ENCODE measurements around the gene RBFOX1.

RBFOX1 gene

GRCh38 chr16:7437843-7438242 is 105.2 kb downstream of the RBFOX1 start:
- no peaks in the 10 kb centered on the region for H3K36me3 ChIP-seq
- H3K9me3 ChIP-seq: no peaks in the 10 kb centered on the region
- H3K27me3 ChIP-seq: no peaks in the 10 kb centered on the region
- H3K4me3 ChIP-seq (ENCODE audit: low read depth in 1 of 2, low read length in 1 of 2): no peak overlapping the region
- H3K4me1 ChIP-seq (ENCODE audit: control insufficient read depth in 1 of 2, insufficient read depth in 1 of 2, low read depth in 1 of 2, low read length in 1 of 2): no peaks in the 10 kb centered on the region
- H3K27ac ChIP-seq: no peak overlapping the region
- TF ChIP-seq, protein P1, sequence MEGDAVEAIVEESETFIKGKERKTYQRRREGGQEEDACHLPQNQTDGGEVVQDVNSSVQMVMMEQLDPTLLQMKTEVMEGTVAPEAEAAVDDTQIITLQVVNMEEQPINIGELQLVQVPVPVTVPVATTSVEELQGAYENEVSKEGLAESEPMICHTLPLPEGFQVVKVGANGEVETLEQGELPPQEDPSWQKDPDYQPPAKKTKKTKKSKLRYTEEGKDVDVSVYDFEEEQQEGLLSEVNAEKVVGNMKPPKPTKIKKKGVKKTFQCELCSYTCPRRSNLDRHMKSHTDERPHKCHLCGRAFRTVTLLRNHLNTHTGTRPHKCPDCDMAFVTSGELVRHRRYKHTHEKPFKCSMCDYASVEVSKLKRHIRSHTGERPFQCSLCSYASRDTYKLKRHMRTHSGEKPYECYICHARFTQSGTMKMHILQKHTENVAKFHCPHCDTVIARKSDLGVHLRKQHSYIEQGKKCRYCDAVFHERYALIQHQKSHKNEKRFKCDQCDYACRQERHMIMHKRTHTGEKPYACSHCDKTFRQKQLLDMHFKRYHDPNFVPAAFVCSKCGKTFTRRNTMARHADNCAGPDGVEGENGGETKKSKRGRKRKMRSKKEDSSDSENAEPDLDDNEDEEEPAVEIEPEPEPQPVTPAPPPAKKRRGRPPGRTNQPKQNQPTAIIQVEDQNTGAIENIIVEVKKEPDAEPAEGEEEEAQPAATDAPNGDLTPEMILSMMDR (IDR thresholded peaks at IDR 0.05): no peak

DNA sequence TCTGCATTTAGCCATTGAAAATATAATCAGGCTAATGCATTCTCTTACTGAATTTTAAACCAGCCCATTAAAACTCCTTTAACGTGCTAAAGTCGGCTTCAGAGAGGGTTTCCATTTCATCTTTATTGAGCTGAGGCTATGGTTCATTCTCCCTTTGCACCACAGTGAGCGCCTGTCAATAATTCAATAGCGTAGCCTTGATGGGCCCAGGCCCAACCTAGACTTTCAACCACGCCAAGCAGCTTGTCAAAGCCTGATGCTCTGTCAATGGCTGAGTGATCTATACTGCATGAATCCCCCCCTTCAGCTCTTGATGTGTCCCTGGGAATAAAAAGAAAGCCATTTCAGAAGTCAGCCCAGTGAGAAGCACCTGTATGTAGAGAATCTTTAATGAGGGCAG is 106.0 kb downstream of the RBFOX1 start:
- H3K4me3 ChIP-seq (ENCODE audit: low read depth in 1 of 2, low read length in 1 of 2): no peak overlapping the region
- no peaks in the 10 kb centered on the region for H3K4me1 ChIP-seq (ENCODE audit: control insufficient read depth in 1 of 2, insufficient read depth in 1 of 2, low read depth in 1 of 2, low read length in 1 of 2)
- no peak overlapping the region for H3K27ac ChIP-seq
- TF ChIP-seq, protein P1 (IDR thresholded peaks at IDR 0.05): no peak
- no peaks in the 10 kb centered on the region for H3K27me3 ChIP-seq
- H3K9me3 ChIP-seq: no peaks in the 10 kb centered on the region
- H3K36me3 ChIP-seq: no peaks in the 10 kb centered on the region

- H3K27ac ChIP-seq: no peak overlapping the region
- H3K27me3 ChIP-seq: no peaks in the 10 kb centered on the region
- H3K4me3 ChIP-seq (ENCODE audit: low read depth in 1 of 2, low read length in 1 of 2): no peak overlapping the region
- H3K36me3 ChIP-seq: no peaks in the 10 kb centered on the region
- no peaks in the 10 kb centered on the region for H3K4me1 ChIP-seq (ENCODE audit: control insufficient read depth in 1 of 2, insufficient read depth in 1 of 2, low read depth in 1 of 2, low read length in 1 of 2)
- no peaks in the 10 kb centered on the region for H3K9me3 ChIP-seq
- TF ChIP-seq, protein P1 (IDR thresholded peaks at IDR 0.05): no peak
Measured at GRCh38 chr16:7439518-7439917, 106.9 kb downstream of the RBFOX1 start.

DNA sequence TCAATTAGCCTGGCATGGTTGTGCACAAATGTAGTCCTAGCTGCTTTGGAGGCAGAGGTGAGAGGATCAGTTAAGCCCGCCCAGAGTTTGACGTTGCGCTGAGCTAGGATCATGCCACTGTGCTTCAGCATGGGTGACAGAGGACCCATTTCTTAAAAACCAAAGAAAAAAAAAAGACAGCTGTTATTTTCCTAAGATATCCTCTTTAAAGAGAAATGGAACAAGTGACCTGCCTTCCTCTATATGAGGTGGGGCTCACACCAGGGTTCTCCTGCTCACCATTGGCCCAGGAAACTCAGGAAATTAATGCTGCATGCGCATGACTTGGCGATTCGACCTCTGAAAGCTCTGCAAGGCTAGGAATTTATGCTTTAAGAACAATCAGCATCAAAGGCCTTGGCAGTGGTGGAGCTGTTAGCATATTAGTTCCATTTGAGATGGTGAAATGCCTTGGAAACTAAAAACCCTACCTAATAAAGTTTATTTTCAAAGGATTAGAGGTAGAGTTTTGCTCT is 108.3 kb downstream of the RBFOX1 start:
- H3K9me3 ChIP-seq: no peaks in the 10 kb centered on the region
- no peaks in the 10 kb centered on the region for H3K27me3 ChIP-seq
- no peak overlapping the region for H3K4me3 ChIP-seq (ENCODE audit: low read depth in 1 of 2, low read length in 1 of 2)
- H3K36me3 ChIP-seq: no peaks in the 10 kb centered on the region
- H3K4me1 ChIP-seq (ENCODE audit: control insufficient read depth in 1 of 2, insufficient read depth in 1 of 2, low read depth in 1 of 2, low read length in 1 of 2): no peaks in the 10 kb centered on the region
- no peak overlapping the region for H3K27ac ChIP-seq
- TF ChIP-seq, protein P1 (IDR thresholded peaks at IDR 0.05): no peak

DNA sequence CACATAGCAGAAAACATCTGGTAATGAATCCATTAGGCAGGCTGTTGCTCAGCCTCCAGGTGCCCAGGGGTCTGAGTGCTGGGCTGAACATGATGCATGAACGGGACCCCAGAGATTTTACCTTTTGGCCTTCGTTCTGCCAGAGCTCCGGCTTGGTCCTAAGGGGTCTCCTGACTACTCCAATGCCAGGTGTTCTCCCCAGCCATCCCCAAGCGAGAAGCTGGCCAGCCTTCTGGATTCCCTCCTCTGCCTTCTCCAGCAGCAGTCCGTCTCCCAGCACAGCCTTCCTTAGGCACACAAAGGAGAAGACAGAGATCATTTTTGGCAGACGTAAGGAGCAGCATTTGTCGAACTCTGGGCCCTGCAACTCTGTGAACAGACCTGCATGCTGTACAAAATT is 109.4 kb downstream of the RBFOX1 start:
- Histone ChIP-seq H3K9me3 (no peaks in the 10 kb centered on the region), H3K27ac (no peak overlapping the region), H3K4me3 (ENCODE audit: low read depth in 1 of 2, low read length in 1 of 2) (no peak overlapping the region), H3K27me3 (no peaks in the 10 kb centered on the region), H3K36me3 (no peaks in the 10 kb centered on the region), H3K4me1 (ENCODE audit: control insufficient read depth in 1 of 2, insufficient read depth in 1 of 2, low read depth in 1 of 2, low read length in 1 of 2) (no peaks in the 10 kb centered on the region)
- TF ChIP-seq, protein P1 (IDR thresholded peaks at IDR 0.05): no peak

- Histone ChIP-seq H3K4me1 (ENCODE audit: control insufficient read depth in 1 of 2, insufficient read depth in 1 of 2, low read depth in 1 of 2, low read length in 1 of 2) (no peaks in the 10 kb centered on the region), H3K36me3 (no peaks in the 10 kb centered on the region), H3K9me3 (no peaks in the 10 kb centered on the region), H3K27ac (no peak overlapping the region), H3K27me3 (no peaks in the 10 kb centered on the region), H3K4me3 (ENCODE audit: low read depth in 1 of 2, low read length in 1 of 2) (no peak overlapping the region)
- TF ChIP-seq, protein P1 (IDR thresholded peaks at IDR 0.05): no peak
Measured at GRCh38 chr16:7443142-7443541, 110.5 kb downstream of the RBFOX1 start.

All from neutrophil (primary cell).